GM18505 (cell line): Measurements from ENCODE around the gene DEPDC5.

Source experiments
- ATAC-seq: cut with Tn5 transposase; IDR thresholded peaks from one replicate; pipeline ENCODE4 v1.9.1; 2021; ENCODE audit not compliant: unreplicated experiment
- POLR2A ChIP-seq: IDR thresholded peaks from 4 replicates; pipeline ENCODE4 v1.6.1; 2011; ENCODE audit warnings: borderline replicate concordance; ENCODE audit not compliant: insufficient read depth, insufficient read length; ENCODE audit errors: extremely low read depth

The DEPDC5 gene

GRCh38 chr22:31933406-31933805 lies 179.6 kb downstream of the DEPDC5 start:
- TF ChIP-seq POLR2A = no peak
- ATAC-seq = no peak

- no peak for TF ChIP-seq POLR2A
- no peak for ATAC-seq
Observed at GRCh38 chr22:31933816-31934482, 180.1 kb downstream of the DEPDC5 start.

GRCh38 chr22:31935961-31936635 lies 182.3 kb downstream of the DEPDC5 start:
- TF ChIP-seq POLR2A = no peak
- ATAC-seq = no peak

- TF ChIP-seq POLR2A = no peak
- ATAC-seq = no peak
Observed at GRCh38 chr22:31937341-31937740, 183.5 kb downstream of the DEPDC5 start.

GRCh38 chr22:31938296-31938695 lies 184.5 kb downstream of the DEPDC5 start:
- TF ChIP-seq POLR2A = no peak
- ATAC-seq = no peak

GRCh38 chr22:31940506-31940905 lies 186.7 kb downstream of the DEPDC5 start:
- no peak for TF ChIP-seq POLR2A

GRCh38 chr22:31942091-31942490 lies 188.3 kb downstream of the DEPDC5 start:
- TF ChIP-seq POLR2A = no peak
- ATAC-seq = no peak

More at GRCh38 chr22:31940506-31940905, 186.7 kb downstream of the DEPDC5 start:
- ATAC-seq = no peak

- TF ChIP-seq POLR2A = peak; percentile 27
- no peak for ATAC-seq
Observed at GRCh38 chr22:31943206-31943977, 189.6 kb downstream of the DEPDC5 start.

GRCh38 chr22:31943978-31944699 lies 190.3 kb downstream of the DEPDC5 start, which contains the start of gene YWHAH:
TSS of gene YWHAH (plus strand) at chr22:31944535. CDS start at chr22:31944734, 199 bp downstream.
- TF ChIP-seq POLR2A = peak; percentile 95
- ATAC-seq = peak; percentile 60

GRCh38 chr22:31944700-31945442 lies 191.1 kb downstream of the DEPDC5 start:
- no peak for TF ChIP-seq POLR2A
- peak; percentile 25 for ATAC-seq

- no peak for ATAC-seq
- TF ChIP-seq POLR2A = peak; percentile 39
Observed at GRCh38 chr22:31945443-31945855, 191.6 kb downstream of the DEPDC5 start.

GRCh38 chr22:31945971-31946680 lies 192.3 kb downstream of the DEPDC5 start:
- TF ChIP-seq POLR2A = no peak
- no peak for ATAC-seq
